ENCODE results near the gene RNF26. TPM values are rescaled to one million over a fixed set of nuclear protein-coding genes. Genes with fewer than 3 reads are reported as not detected.

Gene RNF26
- total and polyA plus RNA-seq, 2 of the 13 experiments (the other 11 are each of a cell fraction or from before 2014, with no cell fraction given), result 11.9 to 26.3 TPM

- Histone ChIP-seq H3K4me2 (ENCODE audit: low read depth, low read length) (peak overlapping the region; percentile 96), H3K27ac (ENCODE audit: extremely low read length, insufficient read depth, low read length) (no peak overlapping the region), H3K4me3 (replicated peaks in 1 of 3; ENCODE audit: insufficient read depth in 1 of 3, low read depth in 2 of 3, low read length in 3 of 3) (peak overlapping the region; percentile 53 to 77 (median 76)), H4K20me1 (ENCODE audit: insufficient read depth, low read length) (no peaks in the 10 kb centered on the region), H3K9ac (ENCODE audit: insufficient read depth, low read depth, low read length) (peak overlapping the region; percentile 70), H3K27me3 (ENCODE audit: control insufficient read depth in 1 of 2, insufficient read depth in 2 of 2, low read length in 2 of 2) (peaks cover 0 to 9% of the 10 kb centered on the region in 2 experiments; a peak in 1 of 5 replicates), H3K4me1 (ENCODE audit: insufficient read depth, low read length) (peaks cover 73% of the 10 kb centered on the region), H3K36me3 (replicated peaks in 1 of 2; ENCODE audit: control insufficient read depth in 1 of 2, insufficient read depth in 2 of 2, low read length in 2 of 2) (no peaks in the 10 kb centered on the region), H3K79me2 (ENCODE audit: insufficient read depth, low read length) (no peaks in the 10 kb centered on the region), H3K9me3 (ENCODE audit: low read length) (no peaks in the 10 kb centered on the region), H2AFZ (ENCODE audit: low read length) (no peak overlapping the region)
- peak; percentile 32 for FAIRE-seq
- DNase-seq (ENCODE audit: low spot score), result peak; percentile 52
- 13% methylated on average over 13 of the region's 22 CpGs for WGBS (ENCODE audit: low lambda C conversion rate)
- ATAC-seq, result peak; percentile 34
- in situ Hi-C loops (cut with HindIII; ENCODE audit: extremely low pct_ligation_motif_present, low pct_unique_long_range_greater_than_20kb) (no loop called here), intact Hi-C loops (cut with micrococcal nuclease; ENCODE audit: unreplicated experiment) (loop anchor here (2.0 kb wide), 1 partner anchor 16 kb away; the partner anchor contains the start of gene RNF26)
- no TSS peak for BruUV-seq (replicated peaks)
- CTCF ChIA-PET (ENCODE audit: low intra/inter-chr PET ratio, low total read pairs), result no interaction called here
- POLR2A ChIA-PET, result interaction anchor here (0.6 to 3.0 kb wide), 14 partner anchors 12 to 287 kb away, joined by 3 to 14 read pairs (median 4); partner anchors contain the start of genes NLRX1, RNF26 and USP2
- TF ChIP-seq THAP11 (CRISPR knock-in tag; IDR thresholded peaks at IDR 0.05) (peak; percentile 44; the same call in 1 of the 2 replicates), ESRRA (CRISPR knock-in tag; IDR thresholded peaks at IDR 0.05; ENCODE audit: low read depth) (no peak), MTA1 (CRISPR knock-in tag; IDR thresholded peaks at IDR 0.05; ENCODE audit: borderline replicate concordance) (no peak), PLRG1 (conservative IDR thresholded peaks at IDR 0.05) (no peak), MXD3 (CRISPR knock-in tag; IDR thresholded peaks at IDR 0.05) (no peak), ZBTB43 (CRISPR knock-in tag; conservative IDR thresholded peaks at IDR 0.05) (0 out of 2 replicates have a peak, but pooled peaks have one; percentile 31), PRDM15 (CRISPR knock-in tag; IDR thresholded peaks at IDR 0.05) (no peak), GTF3A (CRISPR knock-in tag; conservative IDR thresholded peaks at IDR 0.05) (no peak), PLSCR1 (CRISPR knock-in tag; IDR thresholded peaks at IDR 0.05; ENCODE audit: borderline replicate concordance) (no peak), SALL1 (CRISPR knock-in tag; IDR thresholded peaks at IDR 0.05) (peak; percentile 16; the same call in 1 of the 2 replicates), MXD4 (CRISPR knock-in tag; IDR thresholded peaks at IDR 0.05) (no peak), CHCHD3 (CRISPR knock-in tag; IDR thresholded peaks at IDR 0.05) (no peak), NRL (CRISPR knock-in tag; IDR thresholded peaks at IDR 0.05; ENCODE audit: borderline replicate concordance) (no peak), CAMTA2 (CRISPR knock-in tag; IDR thresholded peaks at IDR 0.05; ENCODE audit: borderline replicate concordance) (no peak), MAZ (IDR thresholded peaks at IDR 0.05; ENCODE audit: borderline replicate concordance, low read depth, low read length) (no peak; the same call in 1 of the 2 replicates), MAZ (CRISPR knock-in tag; IDR thresholded peaks at IDR 0.05; ENCODE audit: low read depth) (no peak), SIN3B (IDR thresholded peaks at IDR 0.05; ENCODE audit: low read length) (no peak), ZFP37 (CRISPR knock-in tag; IDR thresholded peaks at IDR 0.05; ENCODE audit: borderline replicate concordance) (no peak)
Measured at GRCh38 chr11:119318240-119319135, 15.8 kb upstream of the RNF26 start.
